HG02623 (cell line): ENCODE results near the gene ADGRD1.

Source experiments
- ATAC-seq: cut with Tn5 transposase; IDR thresholded peaks from one replicate; pipeline ENCODE4 v1.9.1; 2021; ENCODE audit warnings: moderate library complexity; ENCODE audit not compliant: unreplicated experiment

Gene ADGRD1

DNA sequence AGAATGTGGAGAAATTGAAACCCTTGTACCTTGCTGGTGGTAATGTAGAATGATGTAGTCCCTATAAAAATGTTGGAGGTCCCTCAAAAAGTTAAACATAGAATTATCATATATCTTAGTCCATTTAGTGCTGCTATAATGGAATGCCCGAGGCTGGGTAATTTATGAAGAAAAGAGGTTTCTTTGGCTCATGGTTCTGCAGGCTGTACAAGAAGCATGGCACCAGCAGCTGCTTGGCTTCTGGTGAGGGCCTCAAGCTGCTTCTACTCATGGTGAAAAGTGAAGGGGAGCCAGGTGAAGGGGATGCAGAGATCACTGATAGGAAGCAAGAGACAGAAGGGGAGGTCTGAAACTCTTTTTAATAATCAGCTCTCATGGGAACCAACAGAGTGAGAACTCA is 233.9 kb downstream of the ADGRD1 start:
- ATAC-seq, result no peak

GRCh38 chr12:131188131-131189050 is 234.7 kb downstream of the ADGRD1 start:
- ATAC-seq, result no peak

DNA sequence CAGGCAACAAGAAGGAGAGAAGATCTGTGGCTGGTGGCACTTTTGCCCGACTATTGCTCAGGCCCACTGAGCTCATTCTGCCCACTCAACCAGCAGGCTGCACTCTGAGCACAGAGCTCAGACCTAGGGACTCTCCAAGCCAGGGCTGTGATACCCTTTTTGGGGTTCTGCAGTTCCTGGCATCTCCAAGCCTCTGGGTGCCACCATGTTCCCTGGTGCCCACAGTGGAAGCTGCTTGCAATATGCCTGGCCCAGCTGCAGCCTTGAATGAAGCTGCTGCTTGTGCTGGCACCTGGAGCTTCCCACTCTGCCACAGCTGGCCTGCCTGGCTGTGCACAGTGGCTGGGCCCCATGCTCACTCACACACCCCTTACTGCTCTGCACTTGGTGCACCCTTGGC is 236.1 kb downstream of the ADGRD1 start:
- no peak for ATAC-seq

DNA sequence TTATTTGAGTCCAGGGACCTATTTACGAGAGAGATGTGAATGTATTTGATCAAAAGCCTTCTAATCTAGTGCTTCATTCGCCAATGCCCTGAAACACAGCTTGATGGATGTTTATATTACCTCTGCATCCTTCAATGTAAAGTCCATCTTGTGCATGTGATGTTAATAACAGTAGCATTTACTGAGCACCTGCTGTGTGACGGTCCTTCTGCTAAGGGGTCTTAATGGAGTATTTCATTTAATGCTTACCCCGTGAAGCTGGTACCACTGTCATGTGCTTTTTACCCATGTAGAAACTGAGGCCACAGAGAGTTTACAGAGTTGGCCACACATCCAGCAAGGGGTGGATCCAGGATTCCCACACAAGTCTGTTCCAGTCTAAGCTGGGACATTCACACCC is 237.3 kb downstream of the ADGRD1 start:
- ATAC-seq, result no peak
